GM19239 (cell line): ENCODE results near the gene GFAP.

Source experiments
- DNase-seq: peaks from one replicate; pipeline ENCODE4 v3.0.0; 2011; ENCODE audit warnings: low spot score; ENCODE audit not compliant: insufficient read length
- FAIRE-seq: peaks from 2 replicates; lab custom pipeline; 2011; peaks lifted over from hg19 to GRCh38; lab: Jason Lieb, UNC

The GFAP gene

DNA sequence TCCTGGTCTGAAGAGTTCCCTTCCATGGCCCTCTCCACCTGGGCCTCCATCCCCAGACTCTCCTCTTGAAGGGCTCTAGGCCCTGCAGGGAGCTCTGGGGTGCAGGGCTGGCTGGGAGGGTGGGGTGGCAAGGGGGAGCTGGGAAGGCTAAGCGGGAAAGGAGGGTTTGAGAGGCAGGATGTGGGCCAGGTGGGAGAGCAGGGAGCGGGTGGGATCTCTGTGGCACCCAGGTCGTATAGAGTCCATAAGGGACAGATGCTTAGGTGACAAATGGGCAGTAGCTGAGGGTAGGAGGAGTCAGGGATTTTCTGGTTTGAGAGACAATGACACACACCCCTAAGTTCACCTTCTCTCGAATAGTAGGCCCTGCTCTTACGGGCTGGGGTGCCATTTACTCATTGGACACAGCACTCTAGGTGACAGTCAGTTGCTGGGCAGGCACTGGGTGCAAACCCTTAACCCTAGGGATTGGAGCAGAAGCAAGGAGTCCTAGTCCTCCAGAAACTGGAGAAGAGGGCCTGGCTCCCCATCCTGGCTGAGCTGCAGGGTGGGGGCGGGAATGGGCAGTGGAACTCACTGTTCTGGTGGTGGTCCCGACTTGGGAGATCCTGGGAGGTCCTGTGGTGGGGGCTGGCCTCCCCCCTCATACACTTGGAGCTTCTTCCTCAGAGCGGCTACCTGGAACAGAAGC lies 16.9 kb upstream of the GFAP start:
- no peak for FAIRE-seq
- no peak for DNase-seq

DNA sequence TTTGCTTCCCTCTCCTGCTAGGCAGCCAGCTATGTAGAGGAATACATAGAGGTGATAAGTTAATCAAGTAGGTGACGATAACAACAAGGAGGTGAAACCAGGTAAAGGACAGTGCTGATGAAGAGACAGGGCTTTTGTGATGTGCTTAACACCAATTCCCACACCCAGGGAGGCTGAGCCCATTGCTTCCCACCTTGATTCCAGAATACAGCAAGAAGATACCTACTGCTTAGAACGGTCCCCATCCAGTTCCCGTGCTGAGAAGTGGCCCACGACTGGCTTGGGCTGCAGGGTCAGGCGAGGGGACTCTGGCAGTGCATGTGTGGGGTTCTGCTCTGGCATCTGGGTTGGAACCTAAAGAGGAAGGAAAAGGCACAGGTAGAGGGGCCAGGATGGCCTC lies 16.1 kb upstream of the GFAP start:
- FAIRE-seq (no peak), DNase-seq (no peak)

DNA sequence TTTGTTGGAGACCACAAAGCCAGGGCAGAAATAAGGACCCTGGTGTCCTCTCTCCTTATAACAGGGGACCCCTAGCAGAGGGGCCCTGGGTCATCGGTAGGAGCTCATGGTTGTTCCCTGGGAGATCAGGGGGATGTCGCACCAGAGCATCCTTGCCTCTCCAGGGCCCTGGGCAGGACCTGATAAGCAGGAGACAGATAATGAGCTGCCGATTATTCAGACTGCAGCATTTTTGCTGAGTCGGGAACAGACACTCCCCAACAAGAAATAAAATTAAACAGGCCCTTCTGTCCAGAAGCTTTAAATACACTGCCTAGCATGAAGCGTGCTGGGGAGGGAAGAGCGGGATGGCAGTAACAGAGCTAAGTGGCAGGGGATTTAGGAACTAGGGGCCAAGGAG lies 15.4 kb upstream of the GFAP start:
- FAIRE-seq (no peak), DNase-seq (no peak)

DNA sequence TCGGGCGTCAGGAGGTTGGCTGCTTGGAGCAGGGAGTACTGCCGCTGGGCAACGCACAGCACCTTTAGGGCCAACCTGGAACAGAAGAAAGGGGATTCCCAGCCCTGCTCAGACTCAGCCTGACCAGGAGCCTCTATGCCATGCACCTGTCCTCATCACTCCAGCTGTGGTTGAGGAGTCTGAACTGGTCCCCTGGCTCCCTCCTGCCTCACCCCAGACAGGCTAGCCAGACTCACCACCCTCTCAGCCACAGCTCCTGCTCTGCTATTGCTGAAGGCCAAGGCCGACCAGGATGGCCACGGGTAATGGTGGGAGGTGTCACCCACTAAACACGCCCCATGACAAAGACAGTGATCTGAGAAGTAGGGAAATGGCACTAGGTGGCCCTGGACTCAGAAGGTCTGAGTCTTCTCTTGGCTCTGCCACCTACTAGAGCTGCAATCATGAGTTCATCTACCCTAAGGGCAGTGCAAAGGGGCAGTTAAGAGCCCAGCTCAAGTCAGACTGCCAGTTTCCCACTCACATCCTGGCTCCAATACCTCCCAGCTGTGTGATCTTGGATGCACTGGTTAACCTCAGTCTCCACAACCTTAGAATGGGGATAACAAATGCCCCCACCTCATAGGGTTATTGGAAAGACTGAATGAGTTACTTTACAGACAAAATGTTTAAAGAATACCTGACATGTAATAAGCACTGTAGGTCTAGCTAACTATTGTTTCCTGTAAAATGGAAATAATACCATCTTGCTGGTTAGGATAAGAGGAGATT lies 13.8 kb upstream of the GFAP start:
- DNase-seq (no peak), FAIRE-seq (no peak)

DNA sequence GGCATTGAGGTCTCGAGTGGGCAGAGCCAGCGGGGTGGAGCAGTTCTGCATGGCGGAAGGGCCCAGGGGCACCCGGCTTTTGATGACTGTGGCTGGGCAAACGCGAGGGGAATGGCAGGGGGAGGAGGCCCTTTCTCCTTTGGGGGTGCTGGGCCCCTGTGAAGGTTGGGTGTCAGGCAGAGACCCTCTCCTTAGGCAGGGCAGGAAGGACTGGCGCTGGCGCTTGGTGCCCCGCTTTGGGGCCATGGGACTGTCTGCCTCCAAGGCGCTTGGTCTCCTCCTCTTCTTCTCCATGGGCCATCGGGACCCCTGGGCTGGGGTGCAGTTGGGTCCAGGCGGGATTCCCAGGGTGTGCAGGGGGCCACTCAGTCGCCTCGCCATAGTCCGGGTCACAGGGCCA lies 12.8 kb upstream of the GFAP start:
- FAIRE-seq = no peak

DNA sequence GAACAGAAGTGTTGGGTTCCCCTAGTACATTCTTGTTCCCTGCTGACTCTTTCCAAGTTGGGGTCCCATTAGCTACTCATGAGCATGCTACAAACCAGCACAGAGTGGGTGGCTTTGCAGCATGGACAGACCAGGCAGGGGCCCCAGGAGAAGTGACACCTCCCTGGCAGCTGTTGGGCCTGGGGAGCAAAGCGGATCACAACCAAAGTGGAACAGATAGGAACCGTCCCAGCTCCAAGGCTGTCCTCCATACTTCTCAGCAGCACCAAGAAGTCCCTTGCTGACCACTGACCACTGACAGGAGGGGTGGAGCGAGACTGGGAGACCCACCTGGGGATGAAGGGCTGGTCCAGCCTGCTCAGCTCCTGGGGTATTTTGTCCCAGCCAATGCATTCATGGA lies 12.4 kb upstream of the GFAP start:
- FAIRE-seq (no peak), DNase-seq (no peak)

More for the DNA sequence above, 12.8 kb upstream of the GFAP start:
- no peak for DNase-seq

DNA sequence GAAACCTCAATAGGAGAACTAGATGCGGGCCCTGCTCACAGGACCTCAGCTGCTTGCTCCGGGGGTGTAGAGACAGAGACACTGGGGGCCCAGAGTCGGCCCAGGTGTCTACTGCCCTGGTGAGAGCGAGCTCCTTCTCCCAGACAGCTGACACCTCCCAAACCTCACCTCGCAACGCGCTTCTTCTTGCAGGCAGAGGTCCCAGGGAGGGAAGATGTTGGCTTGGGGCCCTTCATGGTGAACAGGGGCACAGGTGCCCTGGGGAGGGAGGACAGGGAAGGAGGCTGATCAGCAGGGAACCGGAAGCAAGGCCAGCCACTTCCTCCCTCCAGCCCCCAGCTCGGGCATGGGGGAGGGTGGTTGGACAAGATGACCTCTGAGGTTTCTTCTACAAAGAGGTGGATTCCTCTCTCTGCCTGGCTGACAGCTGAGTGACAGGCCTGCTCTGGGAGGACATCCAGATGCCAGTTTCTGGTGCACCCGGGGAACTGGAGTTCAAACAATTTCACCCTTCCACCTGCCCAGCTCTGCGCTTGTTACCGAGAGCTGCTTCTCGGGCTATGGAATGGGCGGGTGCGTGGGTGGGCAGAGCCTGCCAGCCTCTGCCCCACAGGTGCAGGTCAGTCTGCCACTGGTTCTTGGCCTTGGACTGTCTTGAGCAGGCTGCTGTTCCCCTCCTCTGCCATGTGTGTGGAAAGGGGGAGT lies 11.7 kb upstream of the GFAP start:
- no peak for FAIRE-seq
- DNase-seq = no peak

DNA sequence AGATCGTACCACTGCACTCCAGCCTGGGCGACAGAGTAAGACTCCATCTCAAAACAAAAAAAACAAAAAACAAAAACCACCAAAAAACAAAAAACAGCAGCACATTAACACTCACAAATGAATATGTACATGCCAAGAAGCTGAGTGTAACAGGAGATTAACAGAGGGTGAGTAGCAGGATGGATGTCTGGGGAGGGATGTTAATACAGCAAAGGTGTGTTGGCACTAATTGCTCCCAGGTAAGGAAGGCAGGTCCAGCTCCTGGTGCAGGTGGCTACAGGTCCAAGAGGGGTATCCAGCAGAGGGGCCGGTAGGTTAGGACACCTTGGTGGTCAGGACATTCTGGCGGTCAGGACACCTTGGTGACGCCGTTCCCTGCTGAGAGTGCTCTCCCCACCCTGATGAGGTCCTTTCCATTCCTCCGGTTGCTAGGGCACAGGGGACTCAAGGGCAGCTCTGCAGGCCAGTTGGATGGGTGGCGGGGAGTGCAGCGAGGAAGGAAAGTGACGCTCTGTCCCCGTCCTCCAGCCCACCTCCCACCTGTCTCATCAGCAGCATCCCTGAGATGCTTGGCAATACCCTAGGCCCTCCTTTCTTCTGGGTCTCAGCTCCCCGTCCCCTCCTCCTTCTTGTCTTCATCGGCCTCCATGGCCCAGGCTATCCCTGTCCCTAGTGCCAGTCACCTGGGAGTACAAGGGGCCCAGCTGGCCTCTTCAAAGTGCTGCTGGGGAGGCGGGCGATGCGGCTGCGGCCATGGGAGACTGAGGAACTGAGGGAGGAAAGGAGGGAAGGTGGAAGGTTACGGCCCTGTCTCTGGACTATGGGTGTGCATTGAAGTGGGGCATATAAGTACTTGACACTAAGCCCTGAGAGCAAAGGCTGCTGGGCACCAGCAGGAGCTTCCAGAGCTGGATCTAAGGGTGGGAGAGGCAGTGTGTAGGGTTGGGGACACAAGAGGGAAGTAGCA lies 10.7 kb upstream of the GFAP start:
- DNase-seq (no peak), FAIRE-seq (no peak)

DNA sequence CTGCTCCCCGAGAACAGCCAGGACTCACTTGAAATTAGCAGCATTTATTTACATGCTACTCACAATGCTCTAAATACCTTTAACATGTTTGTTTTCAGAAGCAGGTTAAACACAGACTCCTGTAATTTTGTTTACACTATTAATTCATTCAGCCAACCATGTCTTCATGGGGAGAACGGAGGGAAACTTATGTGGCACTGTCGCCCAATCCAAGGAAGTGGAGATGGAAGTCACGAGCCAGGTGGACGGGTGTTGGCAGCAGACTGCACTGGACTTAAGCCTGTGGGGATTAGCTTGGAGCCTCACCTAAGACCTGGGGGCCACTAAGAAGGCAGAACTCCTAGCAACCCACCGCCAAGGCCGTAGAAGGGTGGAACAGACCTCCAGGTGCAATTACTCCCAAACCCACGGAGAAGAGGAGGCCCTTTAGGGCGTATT lies 8.8 kb upstream of the GFAP start:
- DNase-seq (no peak), FAIRE-seq (no peak)

DNA sequence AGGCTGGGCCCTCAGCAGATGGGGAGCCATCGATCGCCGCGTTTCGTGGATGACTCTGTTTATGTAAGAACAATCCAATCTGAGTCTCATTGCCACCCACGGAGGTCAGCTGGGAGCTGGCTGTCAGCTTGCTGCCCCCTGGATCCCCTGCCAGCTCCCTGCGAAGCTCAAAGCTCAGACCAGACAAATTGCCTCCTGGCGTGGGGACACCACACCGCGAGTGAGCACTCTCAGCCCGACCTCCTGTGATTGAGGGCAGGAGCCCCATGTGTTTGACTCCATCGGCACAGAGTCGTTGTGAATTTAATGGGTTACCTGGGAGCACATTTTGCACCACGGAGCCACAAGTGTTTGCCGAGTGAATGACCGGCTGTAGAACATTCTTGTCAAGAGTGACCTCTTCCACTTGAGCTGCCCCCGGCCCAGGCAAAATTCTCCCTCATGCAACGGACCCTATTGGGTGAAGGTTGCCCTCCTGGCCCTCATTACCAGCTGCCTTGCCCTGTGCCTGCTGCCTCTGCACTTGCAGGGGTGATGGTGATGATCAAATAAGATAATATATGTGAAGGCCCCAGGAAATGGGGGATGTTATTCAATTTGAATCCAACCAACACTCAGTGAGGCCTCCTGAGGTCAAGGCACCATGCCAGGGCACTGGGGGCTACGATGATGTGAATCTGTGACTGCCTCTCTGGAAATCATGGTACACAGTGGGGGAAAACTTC lies 7.6 kb upstream of the GFAP start:
- no peak for FAIRE-seq
- no peak for DNase-seq

DNA sequence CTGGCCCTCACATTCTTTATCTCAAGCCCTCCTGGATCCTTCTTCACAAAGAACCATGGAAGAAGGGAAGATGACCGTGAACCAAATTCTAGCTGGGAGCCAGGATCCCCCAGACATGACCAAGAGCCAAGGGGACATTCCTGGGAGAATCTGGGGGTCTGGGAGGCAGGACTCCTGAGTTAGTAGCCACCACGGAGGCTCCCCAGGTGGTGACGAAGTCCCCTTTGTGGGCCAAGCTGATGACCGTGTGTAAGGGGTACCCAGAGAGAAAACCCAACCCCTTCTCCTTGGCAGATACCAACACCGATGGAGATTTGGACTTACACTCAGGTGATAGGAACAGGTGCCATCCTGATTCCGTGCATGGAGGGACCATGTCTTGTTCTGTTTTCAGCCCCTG lies 6.8 kb upstream of the GFAP start:
- FAIRE-seq (no peak), DNase-seq (no peak)

DNA sequence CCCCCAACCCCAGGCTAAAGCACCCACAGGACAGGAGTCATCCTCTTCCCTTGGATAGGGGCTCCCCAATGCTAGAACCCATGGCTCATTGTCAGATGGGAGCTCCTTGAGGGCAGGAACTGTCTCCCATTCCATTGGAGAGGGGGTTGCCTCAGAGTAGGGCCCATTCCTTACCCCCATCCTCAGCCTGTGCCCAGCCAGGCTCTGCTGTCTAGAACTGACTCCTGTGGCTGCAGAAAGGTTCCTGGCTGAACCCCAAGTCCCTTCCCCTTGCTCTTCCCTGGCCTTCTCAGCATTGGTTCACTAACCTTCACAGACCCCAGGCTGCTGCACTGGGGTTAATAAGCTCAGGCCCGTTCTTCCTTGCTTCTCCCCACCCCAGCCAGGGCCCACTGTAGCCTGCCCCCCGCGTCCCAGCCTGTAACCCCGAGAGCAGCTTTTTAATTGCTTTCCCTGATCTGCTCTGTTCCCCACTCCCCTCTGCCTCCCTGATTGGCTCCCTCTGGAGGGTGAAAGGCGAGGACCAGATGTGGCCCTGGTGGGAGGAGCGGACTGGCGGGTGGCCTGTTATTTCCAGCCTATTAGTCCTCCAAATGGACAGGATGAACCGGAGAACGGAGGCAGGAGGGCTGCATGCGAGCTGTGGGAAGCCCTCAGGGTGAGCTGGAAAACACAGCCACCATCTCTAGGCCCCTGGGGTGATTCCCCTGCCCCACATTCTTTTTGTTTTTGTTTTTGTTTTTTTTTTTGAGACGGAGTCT lies 6.0 kb upstream of the GFAP start:
- FAIRE-seq (no peak), DNase-seq (no peak)

DNA sequence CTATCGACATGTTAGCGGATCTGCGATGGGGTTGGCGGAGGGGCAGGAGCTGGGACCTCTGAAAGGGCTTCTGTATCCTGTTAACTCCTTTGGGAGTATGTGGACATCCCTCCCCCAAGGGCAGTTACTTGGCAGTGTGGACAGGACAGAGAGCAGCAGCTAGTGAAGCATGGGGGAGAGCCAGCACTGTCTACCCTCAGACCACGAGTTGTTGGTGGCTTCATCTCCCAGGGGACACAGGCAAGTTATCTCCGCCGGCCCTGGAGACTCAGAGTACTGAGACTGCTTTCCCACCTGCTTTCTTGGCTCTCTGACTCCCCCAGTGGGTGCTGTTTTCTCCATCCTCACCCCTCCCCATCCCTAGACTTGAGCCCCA lies 5.3 kb upstream of the GFAP start:
- DNase-seq (peak; percentile 45), FAIRE-seq (peak; percentile 8)

DNA sequence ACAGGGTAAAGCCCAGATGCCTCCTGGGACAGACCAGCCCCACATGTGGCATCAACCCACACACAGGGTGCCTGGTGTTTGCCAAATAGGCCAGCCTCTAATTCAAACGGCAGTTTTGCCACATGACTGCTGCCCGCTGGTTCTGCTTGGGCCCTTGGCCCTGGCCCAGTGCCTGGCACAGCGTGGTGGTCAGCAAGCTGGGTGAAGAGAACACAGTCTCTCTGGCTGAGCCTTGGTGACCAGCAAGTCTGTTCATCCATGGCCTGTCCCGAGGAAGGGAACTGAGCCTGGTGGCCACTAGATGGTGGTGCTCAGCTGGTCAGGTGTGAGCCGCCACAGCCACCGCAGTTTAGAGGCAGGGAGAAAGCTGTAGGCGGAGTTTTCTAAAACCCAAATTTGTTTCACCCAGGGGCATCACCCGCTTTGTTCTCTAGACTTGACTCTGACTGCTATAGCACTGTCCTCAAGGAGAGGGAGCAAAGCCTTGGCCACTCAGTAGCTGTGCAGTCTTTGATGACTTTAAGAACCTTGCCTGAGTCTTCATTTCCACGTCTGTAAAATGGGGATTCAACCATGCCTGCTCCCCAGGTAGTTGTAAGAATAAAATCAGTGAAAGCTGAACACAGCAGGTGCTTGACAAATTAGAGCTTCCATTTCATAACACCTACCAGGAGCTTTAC lies 4.7 kb upstream of the GFAP start:
- FAIRE-seq (peak; percentile 93), DNase-seq (peak; percentile 91)

DNA sequence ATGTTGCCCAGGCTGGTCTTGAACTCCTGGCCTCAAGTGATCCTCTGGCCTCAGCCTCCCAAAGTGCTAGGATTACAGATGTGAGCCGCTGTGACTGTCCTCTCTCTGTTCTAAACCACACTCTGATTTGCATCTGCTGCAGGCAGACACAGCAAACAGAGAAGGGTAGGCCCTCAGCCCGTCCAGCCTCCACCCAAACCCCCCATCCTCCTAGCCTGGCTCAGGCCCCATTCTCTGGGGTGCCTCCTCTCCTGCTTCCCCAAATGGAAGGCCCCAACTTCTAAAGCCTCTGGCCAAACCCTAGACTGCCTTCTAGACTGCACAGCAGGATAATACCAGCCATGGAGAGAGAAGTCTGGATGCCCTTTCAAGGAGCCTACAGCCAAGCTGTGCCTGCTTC lies 4.1 kb upstream of the GFAP start:
- DNase-seq = no peak
- no peak for FAIRE-seq

DNA sequence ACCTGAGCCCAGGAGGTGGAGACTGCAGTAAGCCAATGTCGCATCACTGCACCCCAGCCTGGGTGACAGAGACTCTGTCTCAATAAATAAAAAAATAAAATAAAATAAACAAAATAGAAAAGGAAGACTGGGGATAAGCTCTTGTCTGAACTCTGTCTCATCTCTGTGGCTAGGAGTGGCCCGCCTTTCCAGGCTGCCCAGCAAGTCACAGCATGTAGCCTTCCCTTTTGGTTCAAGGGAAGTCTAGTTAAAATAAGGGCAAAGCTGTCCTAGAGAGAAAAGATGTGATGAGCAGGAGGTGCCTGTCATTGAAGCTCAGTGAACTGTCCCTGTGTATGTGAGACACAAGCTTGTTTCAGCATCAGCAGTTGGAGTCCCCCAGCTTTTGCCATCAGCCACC lies 2.7 kb upstream of the GFAP start:
- DNase-seq = no peak
- no peak for FAIRE-seq

DNA sequence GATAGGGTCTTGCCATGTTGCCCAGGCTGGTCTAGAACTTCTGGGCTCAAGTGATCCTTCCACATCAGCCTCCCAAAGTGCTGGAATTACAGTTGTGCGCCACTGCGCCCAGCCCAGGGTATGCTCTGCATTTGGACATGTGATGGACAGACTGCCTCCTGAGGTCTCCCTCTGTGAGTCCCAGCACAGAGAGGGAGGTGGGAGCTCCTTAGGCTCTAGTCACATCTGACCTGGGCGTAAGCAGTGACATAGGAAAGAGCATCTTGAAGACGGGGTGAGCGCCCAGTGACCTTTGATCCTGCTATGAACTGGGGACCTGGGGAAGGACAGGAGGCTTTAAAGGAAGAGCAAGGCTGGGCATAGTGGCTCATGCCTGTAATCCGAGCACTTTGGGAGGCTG lies 2.2 kb upstream of the GFAP start:
- FAIRE-seq = no peak

DNA sequence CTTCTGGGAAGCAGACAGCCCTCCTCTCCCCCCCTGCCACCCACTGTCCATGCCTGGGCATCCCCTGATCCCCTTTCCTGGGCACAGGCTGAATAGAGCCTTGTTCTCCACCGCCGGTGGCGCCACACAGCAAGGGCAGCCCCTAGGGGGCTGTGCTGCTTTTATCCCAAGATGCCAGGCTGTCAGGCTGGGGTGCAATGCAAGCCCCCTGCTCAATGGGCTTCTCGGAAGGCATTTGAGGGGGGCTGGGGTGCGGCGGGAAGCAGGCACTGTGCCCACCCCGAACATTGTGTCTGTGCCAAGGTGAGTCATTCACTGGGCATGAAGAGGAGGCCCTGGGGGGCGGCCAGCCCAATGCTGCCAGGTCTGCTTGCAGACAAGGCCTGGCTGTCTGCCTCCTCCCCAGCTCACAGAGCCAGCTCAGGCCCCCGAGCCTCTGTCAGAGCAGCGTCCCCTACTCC lies 1.5 kb upstream of the GFAP start:
- DNase-seq (no peak), FAIRE-seq (no peak)

More for the DNA sequence above, 2.2 kb upstream of the GFAP start:
- no peak for DNase-seq
